NCI-H1436 (cell line): ENCODE results near the gene DNAJC6.
"Not testable (repeated sequence)": the region's sequence is repeated elsewhere in the genome, so short reads cannot be mapped to it uniquely, and the experiment has no call there.

Source experiments
- DNase-seq: peaks from one replicate; lab custom pipeline; 2025; lab: John Stamatoyannopoulos, UW

DNAJC6 gene

DNA sequence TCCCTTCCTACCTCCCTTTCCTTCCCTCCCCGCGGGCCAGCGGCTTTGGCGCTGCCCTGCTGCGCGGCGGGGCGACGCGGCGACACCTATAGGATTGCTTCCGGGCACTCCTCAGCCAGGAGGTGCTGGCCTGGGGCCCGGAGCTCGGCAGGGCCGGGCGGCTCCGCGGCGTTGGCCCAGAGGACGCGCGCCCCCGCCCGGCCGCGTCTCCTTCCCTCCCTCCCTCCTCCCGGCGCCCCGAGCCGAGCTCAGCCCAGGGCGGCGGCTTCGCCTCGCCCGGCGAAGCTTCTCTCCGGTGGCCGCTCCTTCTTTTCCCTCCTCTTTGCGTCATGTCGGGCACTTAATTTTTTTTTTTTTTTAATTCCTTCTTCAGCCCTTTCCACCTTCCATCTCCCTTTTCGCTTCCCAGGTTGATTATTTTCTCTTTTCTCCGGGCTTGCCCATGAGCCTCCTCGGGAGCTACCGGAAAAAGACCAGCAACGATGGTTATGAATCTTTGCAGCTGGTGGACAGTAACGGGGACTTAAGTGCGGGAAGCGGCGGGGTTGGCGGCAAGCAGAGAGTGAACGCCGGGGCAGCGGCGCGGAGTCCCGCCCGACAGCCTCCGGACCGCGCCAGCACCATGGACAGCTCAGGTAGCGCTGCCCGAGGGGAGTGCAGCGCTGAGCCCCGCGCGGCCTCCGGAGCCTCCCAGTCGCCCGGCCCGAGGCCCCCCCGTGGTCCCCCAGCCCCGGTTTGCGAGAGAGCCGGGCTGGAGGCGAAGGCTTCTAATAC, at the start of gene DNAJC6:
TSS of gene DNAJC6 (plus strand) at position 240 of the 774 bp plus-strand sequence. CDS start at position 443, 203 bp downstream.
- peak; percentile 59 for DNase-seq

GRCh38 chr1:65259816-65260215, 49.5 kb upstream of the DNAJC6 start:
- DNase-seq = no peak

DNA sequence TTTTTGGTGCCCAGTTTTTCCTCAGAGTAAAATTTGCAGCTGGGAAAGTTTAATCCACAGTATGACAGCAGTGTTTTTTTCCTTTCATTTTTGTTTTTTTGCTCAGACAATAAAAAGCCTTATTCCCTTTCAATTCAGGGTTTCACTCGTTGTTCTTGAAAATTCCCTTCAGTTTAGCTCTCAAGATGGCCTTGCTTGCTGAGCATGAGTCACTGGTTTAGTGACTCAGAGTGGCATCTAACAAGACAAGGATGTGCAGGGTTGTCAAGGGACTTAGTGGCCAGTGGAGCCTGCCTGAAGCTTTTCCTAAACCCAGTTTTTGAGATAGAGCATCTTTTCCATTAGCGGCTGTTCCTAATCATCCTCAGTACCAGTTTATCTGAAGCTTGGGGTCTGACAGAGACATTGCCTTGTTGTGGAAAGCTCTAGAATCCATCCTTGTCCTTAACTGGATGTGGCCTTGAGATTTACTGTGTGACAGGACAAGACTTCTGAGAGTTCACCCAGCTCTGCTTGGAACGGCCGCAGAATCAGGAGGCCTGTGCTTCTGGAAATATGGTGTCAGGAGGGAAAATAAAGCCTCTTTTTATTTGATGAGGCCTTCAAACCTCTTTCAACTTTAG, 48.4 kb upstream of the DNAJC6 start:
- DNase-seq = no peak

GRCh38 chr1:65263286-65263685, 46.1 kb upstream of the DNAJC6 start:
- DNase-seq = no peak

- DNase-seq = peak; percentile 13
Observed at GRCh38 chr1:65264197-65264929, 45.0 kb upstream of the DNAJC6 start.

- DNase-seq = no peak
Observed at GRCh38 chr1:65265296-65265650, 44.1 kb upstream of the DNAJC6 start.

GRCh38 chr1:65265651-65266351, 43.5 kb upstream of the DNAJC6 start:
- peak; percentile 45 for DNase-seq

- DNase-seq = no peak
Observed at GRCh38 chr1:65266476-65266875, 42.9 kb upstream of the DNAJC6 start.

DNA sequence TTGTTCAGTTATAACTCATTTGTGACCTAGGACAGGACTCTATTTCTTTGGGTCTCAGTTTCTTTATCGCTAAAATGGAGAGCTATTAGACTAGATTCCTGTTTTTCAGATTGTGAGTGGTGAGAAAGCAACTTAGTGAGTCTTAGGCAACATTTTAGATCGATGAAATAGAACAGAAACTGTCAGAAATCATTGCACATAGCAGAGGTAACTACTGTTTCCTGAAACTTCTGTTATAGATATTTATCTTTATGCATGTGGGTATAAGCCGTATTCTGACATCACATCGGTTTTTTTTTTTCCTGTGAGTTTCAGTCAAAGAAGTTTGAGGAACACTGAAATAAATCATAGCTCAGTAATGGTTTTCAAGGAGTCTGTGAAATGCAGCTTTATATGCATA, 42.1 kb upstream of the DNAJC6 start:
- no peak for DNase-seq

DNA sequence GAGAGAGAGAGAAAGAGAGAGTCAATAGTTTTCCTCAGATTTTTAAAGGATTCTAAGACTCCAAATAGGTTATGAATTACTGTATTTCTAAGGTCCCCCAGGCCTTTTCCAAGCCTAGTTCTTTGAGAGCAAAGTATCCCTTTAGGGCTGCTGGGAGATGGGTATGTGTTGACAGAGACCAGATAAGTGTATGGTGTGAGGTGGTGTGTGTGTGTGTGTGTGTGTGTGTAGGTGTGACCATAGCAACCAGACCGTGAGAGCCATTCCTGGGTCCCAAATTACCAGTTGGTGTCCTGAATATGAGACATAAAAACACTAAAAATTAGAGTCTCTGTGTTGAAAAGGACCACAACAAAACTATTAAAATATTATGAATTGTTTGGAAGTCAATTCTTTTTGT, 41.7 kb upstream of the DNAJC6 start:
- no peak for DNase-seq

GRCh38 chr1:65269612-65270011, 39.7 kb upstream of the DNAJC6 start:
- DNase-seq = no peak

- DNase-seq = no peak
Observed at GRCh38 chr1:65276197-65276939, 33.0 kb upstream of the DNAJC6 start.

DNA sequence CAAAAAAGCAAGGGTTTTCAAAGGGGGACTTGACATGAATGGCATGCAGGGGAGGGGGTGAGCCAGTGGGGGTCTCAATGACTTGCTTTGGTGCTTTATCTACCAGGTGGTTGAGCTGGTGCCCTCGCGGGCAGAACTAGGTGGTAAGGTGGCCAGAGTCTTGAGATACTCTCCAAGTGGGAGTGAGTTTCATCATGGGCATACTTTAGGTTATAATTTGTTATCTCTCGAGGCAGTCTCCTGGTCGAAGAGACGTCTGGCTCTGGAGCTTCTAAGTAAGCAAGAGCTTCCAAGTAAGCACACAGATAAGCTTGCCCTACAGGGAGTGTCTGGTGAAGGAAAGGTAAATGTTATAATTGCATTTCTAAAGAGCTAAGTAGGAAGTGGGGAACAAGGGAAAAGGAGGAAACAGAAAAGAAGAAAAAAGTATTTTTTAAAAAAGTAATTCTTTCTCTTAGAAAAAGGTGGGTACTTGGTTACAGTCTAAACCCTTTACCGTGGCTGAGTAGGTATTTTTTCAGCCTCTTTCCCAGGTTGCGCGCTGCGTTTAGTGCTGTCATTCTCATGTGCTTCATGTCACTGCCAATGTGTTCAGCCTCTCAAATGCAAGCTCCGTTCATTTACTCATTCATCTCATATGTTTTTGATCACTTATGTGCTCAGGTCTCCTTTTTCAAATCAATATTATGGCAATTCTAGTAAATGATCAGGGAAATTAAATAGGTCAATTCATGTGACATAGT, 31.6 kb upstream of the DNAJC6 start:
- no peak for DNase-seq

DNA sequence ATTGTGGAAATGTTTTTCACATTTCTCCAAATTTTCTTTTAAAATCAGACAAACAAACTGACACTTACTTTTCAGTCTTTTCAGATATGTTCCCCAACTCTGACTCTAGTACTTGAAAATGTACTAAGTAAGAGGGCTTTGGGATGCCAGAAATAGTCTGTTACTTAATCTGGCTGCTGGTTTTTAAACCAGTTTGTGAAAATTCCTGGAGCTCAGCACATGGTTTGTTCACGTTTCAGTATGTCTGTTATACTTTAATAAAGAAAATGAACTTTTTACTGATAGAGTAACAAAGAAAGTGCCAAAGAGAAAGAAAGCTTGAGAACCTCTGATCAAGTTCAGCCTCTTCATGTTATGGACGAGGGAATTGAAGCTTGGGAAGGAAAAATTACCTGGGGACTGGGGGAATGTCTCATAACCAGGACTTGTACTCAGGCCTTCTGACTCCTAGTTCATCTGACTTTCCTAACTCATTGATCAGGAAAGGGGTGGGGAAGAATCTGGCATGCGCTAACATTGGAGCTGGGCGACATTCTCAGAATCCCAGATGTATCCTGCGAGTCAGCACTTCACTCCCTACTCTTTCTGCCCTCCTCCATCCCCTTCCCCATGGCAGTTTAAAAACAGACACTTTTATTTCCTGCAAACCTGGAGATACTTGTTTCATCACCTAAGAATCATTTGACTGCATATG, 30.8 kb upstream of the DNAJC6 start:
- no peak for DNase-seq

DNA sequence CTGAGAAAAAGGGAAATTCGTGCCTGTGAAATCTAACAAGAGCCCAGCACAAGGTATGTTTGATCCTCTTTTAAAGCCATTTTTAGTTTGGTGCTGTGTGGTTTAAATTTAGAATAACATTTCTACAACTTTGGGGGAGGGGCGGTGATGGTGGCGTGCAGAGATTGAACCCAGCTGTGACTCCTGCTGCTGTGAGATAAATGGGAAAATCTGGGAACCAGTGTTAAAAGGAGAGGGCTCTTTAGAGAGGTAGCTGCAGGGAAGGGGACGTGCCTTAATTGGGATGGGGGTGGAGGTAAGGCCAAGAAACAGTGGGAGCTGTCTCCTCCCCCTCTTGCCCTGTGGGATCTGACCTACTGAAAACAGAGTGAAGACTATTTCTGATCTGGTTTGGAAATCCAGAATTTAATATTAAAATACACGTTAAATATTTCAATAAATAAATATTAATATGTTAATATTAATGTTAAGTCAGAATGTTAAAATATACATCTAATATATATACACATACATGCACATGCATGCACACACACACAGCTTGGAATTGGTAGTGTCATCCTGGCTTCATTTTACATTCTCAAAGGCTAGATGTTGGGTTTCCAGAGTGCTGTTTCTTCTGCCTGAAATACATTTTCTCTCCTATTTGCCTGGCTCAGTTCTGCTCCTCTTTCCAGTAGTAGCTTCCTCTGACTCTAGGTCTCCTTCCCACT, 30.1 kb upstream of the DNAJC6 start:
- DNase-seq = no peak

DNA sequence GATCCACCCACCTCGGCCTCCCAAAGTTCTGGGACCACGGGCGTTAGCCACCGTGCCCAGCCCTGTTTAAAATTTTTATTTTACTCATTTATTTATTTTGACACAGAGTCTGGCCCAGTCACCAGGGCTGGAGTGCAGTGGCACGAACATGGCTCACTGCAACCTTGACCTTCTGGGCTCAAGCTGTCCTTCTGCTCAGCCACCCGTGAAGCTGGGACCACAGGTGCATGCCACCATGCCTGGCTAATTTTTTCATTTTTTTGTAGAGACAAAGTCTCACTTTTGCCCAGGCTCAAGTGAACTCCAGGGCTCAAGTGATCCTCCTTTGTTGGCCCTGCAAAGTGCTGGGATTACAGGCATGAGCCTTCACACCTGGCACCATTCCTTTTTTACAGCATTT, 27.5 kb upstream of the DNAJC6 start:
- no peak for DNase-seq

GRCh38 chr1:65284229-65284628, 25.1 kb upstream of the DNAJC6 start:
- no peak for DNase-seq

- DNase-seq = no peak
Observed at GRCh38 chr1:65289449-65289848, 19.9 kb upstream of the DNAJC6 start.

DNA sequence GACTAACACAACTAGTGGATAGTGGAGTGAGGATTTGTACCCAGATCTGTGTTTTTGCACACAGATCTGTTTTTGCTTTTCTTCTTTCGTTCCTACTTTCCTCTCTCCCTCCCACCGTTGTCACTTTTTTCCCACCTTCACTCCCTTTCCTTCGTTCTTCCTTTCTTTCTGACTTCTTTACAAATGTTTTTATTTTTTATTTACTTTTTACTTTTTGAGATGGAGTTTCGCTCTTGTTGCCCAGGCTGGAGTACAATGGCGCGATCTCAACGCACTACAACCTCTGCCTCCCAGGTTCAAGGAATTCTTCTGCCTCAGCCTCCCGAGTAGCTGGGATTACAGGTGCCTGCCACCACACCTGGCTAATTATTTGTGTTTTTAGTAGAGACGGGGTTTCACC, 17.5 kb upstream of the DNAJC6 start:
- DNase-seq = not testable (repeated sequence)
